NT2/D1 (cell line): ENCODE data around the gene PDE6A.

Experiments
- SUZ12 ChIP-seq: IDR thresholded peaks from 2 replicates; pipeline ENCODE4 v1.6.1; 2011; ENCODE audit not compliant: insufficient read length, insufficient read depth; ENCODE audit errors: extremely low read depth
- YY1 ChIP-seq: IDR thresholded peaks from 2 replicates; pipeline ENCODE4 v1.6.1; 2011; ENCODE audit not compliant: insufficient read length, insufficient read depth
- ZNF274 ChIP-seq: IDR thresholded peaks from 2 replicates; pipeline ENCODE4 v1.6.1; 2011; ENCODE audit warnings: mild to moderate bottlenecking, low read depth, low read length

GRCh38 chr5:149833116-149833827, 111.3 kb downstream of the PDE6A start:
- TF ChIP-seq SUZ12 (no peak), ZNF274 (no peak), YY1 (no peak)
